Calu3 (cell line): Measurements from ENCODE around the gene CBL. TPM values are rescaled to one million over a fixed set of nuclear protein-coding genes. Genes with fewer than 3 reads are reported as not detected.
A peak's percentile ranks its signal among the peaks of the same experiment; 100 is the strongest.

Experiments
- BruUV-seq: library from RNA; stranded (reverse); fragments of 400-500 nt; replicated peaks from 2 replicates; lab custom pipeline; 2021; lab: Mats Ljungman, UMichigan
- CTCF ChIA-PET: fragments of 300-600 bp; sonication (Branson Sonifier 250); formaldehyde crosslinking; loops from one replicate; lab custom pipeline; 2022; ENCODE audit warnings: antibody characterized with exemption; lab: Charles Lee
- DNase-seq: peaks from one replicate; pipeline ENCODE4 v3.0.0; 2022
- H3K27ac Mint-ChIP-seq: one replicate; pipeline ENCODE4 v1.8.0; 2022; ENCODE audit warnings: mixed read lengths; ENCODE audit not compliant: unreplicated experiment
- H3K27me3 Mint-ChIP-seq: one replicate; pipeline ENCODE4 v1.8.0; 2022; ENCODE audit warnings: mixed read lengths; ENCODE audit not compliant: unreplicated experiment
- H3K36me3 Mint-ChIP-seq: one replicate; pipeline ENCODE4 v1.8.0; 2022; ENCODE audit warnings: mild to moderate bottlenecking, moderate library complexity, mixed read lengths; ENCODE audit not compliant: insufficient read depth, unreplicated experiment
- H3K4me1 Mint-ChIP-seq: one replicate; pipeline ENCODE4 v1.8.0; 2022; ENCODE audit warnings: mild to moderate bottlenecking, low read depth, mixed read lengths; ENCODE audit not compliant: unreplicated experiment
- H3K4me3 Mint-ChIP-seq: one replicate; pipeline ENCODE4 v1.8.0; 2022; ENCODE audit warnings: mild to moderate bottlenecking, low read depth, moderate library complexity, mixed read lengths; ENCODE audit not compliant: unreplicated experiment
- H3K9me3 Mint-ChIP-seq: one replicate; pipeline ENCODE4 v1.8.0; 2022; ENCODE audit warnings: low read depth, mixed read lengths; ENCODE audit not compliant: unreplicated experiment
- intact Hi-C: fragments of 100-400 bp; cut with micrococcal nuclease; formaldehyde crosslinking; loops from one replicate; pipeline ENCODE4 v1.10.0; 2022; ENCODE audit not compliant: unreplicated experiment
- total RNA-seq: library from RNA; stranded (reverse); gene quantifications from 2 replicates; pipeline ENCODE4 v1.2.3, GENCODE V29; 2022
- TF ChIP-seq, protein P1 (sequence below): fragments of 200-600 bp; IDR thresholded peaks from one replicate; pipeline ENCODE4 v1.8.0; 2022; ENCODE audit warnings: antibody characterized with exemption; ENCODE audit not compliant: unreplicated experiment

CBL gene
- total RNA-seq, 1 experiment from 2014 or later: 15.9 TPM

DNA sequence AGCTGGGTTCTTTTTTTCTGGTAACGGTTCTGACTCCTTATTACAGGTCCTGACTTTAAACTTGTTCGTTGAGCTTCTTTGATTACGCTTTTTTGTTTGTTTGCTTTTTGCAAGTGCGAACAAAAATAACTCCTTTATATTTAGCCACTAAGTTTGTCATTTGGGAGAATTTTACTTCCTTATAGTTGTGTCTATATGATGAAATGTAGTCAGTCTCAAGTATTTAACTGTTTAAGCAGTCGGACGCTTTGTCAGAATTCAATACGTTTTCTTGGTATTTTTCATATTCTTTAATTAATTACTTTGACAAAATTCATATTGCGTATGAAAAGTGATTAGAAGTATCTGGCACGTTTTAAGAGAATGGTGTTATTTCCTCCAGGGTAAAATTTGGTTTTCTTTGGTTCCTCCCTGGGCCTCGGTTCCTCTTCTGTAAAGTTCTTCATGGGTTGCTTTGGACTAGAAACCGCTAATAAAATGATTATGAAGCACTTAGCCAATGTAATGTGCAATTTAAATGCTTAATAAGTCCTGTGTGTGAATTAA is 1.3 kb downstream of the CBL start:
- Mint-ChIP-seq H3K4me3 (peak overlapping the region; percentile 86), H3K4me1 (no peaks in the 10 kb centered on the region), H3K27me3 (no peaks in the 10 kb centered on the region), H3K36me3 (peaks cover 20% of the 10 kb centered on the region), H3K9me3 (no peaks in the 10 kb centered on the region), H3K27ac (peak overlapping the region; percentile 39)
- intact Hi-C loops: no loop called here
- no TSS peak for BruUV-seq
- DNase-seq: no peak
- TF ChIP-seq, protein P1, sequence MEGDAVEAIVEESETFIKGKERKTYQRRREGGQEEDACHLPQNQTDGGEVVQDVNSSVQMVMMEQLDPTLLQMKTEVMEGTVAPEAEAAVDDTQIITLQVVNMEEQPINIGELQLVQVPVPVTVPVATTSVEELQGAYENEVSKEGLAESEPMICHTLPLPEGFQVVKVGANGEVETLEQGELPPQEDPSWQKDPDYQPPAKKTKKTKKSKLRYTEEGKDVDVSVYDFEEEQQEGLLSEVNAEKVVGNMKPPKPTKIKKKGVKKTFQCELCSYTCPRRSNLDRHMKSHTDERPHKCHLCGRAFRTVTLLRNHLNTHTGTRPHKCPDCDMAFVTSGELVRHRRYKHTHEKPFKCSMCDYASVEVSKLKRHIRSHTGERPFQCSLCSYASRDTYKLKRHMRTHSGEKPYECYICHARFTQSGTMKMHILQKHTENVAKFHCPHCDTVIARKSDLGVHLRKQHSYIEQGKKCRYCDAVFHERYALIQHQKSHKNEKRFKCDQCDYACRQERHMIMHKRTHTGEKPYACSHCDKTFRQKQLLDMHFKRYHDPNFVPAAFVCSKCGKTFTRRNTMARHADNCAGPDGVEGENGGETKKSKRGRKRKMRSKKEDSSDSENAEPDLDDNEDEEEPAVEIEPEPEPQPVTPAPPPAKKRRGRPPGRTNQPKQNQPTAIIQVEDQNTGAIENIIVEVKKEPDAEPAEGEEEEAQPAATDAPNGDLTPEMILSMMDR: no peak
- CTCF ChIA-PET: no interaction called here

DNA sequence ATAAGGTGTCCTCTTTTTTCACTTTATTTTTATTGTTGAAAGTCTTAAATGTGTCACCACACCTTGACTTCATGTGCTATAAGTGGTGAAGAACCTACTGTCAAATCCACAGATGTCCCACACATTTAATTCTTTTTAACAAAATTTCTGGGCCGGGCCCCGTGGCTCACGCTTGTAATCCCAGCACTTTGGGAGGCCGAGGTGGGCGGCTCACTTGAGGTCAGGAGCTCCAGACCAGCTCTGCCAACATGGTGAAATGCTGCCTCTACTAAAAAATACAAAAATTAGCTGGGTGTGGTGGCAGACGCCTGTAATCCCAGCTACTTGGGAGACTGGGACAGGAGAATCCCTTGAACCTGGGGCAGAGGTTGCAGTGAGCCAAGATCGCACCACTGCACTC is 3.0 kb downstream of the CBL start:
- H3K9me3 Mint-ChIP-seq: no peaks in the 10 kb centered on the region
- no peak overlapping the region for H3K27ac Mint-ChIP-seq
- BruUV-seq: no TSS peak
- intact Hi-C loops: no loop called here
- CTCF ChIA-PET: no interaction called here
- H3K4me3 Mint-ChIP-seq: no peak overlapping the region
- TF ChIP-seq, protein P1: no peak
- no peak for DNase-seq
- no peaks in the 10 kb centered on the region for H3K27me3 Mint-ChIP-seq
- peaks cover 20% of the 10 kb centered on the region for H3K36me3 Mint-ChIP-seq
- no peaks in the 10 kb centered on the region for H3K4me1 Mint-ChIP-seq

DNA sequence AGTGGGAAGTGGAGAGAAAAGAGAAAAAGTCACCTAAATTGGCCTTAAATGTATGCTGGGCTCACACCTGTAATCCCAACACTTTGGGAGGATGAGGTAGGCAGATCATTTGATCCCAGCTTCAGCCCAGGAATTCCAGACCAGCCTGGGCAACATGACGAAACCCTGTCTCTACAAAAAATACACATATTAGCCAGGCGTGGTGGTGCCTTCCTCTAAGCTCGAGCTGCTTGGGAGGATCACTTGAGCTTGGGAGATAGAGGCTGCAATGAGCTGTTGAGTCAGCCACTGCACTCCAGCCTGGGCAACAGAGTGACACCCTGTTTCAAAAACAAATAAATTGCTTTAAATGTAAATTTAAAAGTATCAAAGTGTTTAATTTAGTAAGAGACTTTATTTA is 3.9 kb downstream of the CBL start:
- peaks cover 20% of the 10 kb centered on the region for H3K36me3 Mint-ChIP-seq
- no peaks in the 10 kb centered on the region for H3K4me1 Mint-ChIP-seq
- TF ChIP-seq, protein P1: no peak
- no peaks in the 10 kb centered on the region for H3K9me3 Mint-ChIP-seq
- H3K4me3 Mint-ChIP-seq: no peak overlapping the region
- H3K27ac Mint-ChIP-seq: no peak overlapping the region
- CTCF ChIA-PET: no interaction called here
- H3K27me3 Mint-ChIP-seq: no peaks in the 10 kb centered on the region
- DNase-seq: no peak
- intact Hi-C loops: no loop called here
- BruUV-seq: no TSS peak

DNA sequence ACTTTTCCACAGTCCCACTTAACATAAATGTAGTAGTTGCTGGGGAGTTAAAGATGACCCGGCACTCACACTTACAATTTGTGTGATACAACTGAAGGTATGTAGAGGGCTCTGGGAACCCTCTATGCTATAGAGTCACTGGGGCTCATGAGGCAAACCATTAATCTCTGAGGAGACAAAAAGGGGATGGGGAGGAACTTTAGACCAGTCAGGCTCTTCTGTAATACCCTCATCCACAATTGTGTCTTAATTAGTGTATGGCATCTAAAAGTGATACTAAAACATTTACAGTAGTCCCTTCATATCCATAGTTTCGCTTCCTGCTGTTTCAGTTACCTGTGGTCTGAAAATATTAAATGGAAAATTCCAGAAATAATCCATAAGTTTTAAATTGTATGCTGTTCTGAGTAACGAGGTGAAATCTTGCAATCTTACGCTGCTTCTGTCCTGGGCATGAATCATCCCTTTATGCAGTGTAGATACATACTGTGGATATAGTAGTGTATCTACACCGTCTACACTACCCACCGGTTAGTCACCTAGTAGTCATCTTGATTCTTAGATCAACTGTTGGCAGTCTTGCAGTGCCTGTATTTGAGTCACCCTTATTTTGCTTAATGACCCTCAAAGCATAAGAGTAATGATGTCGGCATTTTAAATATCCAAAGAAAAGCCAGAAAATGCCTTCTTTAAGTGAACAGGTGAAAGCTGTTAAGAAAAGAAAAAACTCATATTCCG is 12.2 kb downstream of the CBL start:
- Mint-ChIP-seq H3K4me3 (no peak overlapping the region), H3K9me3 (no peaks in the 10 kb centered on the region), H3K4me1 (no peaks in the 10 kb centered on the region), H3K27ac (peak overlapping the region; percentile 67), H3K27me3 (no peaks in the 10 kb centered on the region), H3K36me3 (no peaks in the 10 kb centered on the region)
- TF ChIP-seq, protein P1: no peak
- no peak for DNase-seq
- intact Hi-C loops: no loop called here
- CTCF ChIA-PET: interaction anchor here (0.7 kb wide), 1 partner anchor 12 kb away, joined by 3 read pairs; the partner anchor contains the start of gene CBL
- no TSS peak for BruUV-seq
